ENCODE results near the gene PRPF6.
"Not testable (repeated sequence)": the region's sequence is repeated elsewhere in the genome, so short reads cannot be mapped to it uniquely, and the experiment has no call there.

PRPF6 gene

GRCh38 chr20:63973636-63974401 is 7.1 kb upstream of the PRPF6 start:
- peak; percentile 59 for DNase-seq (ENCODE audit: low read depth)

GRCh38 chr20:63974402-63975200 is 6.3 kb upstream of the PRPF6 start:
- no peak for DNase-seq (ENCODE audit: low read depth)

- not testable (repeated sequence) for DNase-seq (ENCODE audit: low read depth)
These were observed 4.4 kb upstream of the PRPF6 start for GRCh38 chr20:63976511-63976910.

DNA sequence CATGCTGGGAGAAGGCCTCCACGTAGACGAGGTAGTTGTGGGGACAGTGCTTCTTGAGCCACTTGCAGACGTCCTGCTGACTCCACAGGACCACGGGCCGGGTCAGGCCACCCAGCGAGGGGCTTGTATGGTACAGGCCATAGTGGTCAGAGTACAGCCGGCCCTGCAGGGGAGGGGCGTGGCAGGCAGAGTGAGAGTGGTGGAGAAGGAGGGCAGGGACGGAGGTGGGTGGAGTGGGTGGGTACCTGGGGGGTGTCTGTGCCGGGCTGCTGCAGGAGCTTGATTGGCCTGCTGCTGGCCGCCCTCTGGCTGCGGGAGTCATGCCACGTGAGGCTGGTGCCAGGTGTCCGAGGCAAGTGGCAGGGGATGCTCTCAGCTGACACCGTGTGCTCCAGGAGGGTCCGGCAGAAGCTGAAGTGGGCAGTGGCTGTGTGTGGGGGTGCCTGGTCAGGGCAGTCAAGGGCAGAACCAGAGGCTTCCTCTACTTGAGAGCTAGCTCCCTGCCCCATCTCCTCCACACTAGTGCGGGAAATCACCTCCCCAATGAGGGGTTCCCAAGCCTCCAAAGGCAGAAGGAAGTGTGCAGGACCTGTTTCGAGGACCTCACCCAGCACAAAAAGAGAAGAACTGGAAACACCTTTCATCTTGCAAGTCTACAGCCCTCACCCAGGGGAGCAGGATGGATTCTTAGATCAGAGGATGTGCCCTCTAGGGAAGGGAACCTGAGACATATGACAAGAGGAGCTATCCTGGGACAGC is 3.8 kb upstream of the PRPF6 start:
- DNase-seq (ENCODE audit: low read depth): no peak

DNA sequence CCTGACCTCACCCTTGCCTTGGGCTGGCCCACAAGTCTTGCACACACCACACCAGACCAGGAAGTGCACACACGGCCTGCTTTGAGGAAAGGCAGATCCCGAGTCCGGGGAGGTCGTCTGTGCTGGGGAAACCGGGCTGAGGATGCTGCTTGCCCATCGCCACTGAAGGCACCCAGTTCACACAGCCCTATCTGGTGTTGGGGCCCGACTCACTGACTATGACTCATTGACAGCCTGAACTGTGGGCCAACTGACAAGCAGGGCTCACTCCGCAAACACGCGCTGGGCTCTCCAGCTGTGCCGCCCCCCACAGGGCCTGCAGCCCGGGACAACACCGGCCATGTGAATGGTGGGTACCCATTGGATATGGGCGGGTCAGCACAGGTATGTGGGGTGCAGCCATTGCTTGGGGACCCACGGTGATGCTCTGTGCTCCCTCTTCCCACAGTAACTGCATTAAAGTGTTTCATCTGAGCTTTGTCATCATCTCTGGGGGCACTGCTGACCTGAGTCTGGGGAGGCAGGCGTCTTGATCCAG is 3.1 kb upstream of the PRPF6 start:
- peak; percentile 51 for DNase-seq (ENCODE audit: low read depth)

DNA sequence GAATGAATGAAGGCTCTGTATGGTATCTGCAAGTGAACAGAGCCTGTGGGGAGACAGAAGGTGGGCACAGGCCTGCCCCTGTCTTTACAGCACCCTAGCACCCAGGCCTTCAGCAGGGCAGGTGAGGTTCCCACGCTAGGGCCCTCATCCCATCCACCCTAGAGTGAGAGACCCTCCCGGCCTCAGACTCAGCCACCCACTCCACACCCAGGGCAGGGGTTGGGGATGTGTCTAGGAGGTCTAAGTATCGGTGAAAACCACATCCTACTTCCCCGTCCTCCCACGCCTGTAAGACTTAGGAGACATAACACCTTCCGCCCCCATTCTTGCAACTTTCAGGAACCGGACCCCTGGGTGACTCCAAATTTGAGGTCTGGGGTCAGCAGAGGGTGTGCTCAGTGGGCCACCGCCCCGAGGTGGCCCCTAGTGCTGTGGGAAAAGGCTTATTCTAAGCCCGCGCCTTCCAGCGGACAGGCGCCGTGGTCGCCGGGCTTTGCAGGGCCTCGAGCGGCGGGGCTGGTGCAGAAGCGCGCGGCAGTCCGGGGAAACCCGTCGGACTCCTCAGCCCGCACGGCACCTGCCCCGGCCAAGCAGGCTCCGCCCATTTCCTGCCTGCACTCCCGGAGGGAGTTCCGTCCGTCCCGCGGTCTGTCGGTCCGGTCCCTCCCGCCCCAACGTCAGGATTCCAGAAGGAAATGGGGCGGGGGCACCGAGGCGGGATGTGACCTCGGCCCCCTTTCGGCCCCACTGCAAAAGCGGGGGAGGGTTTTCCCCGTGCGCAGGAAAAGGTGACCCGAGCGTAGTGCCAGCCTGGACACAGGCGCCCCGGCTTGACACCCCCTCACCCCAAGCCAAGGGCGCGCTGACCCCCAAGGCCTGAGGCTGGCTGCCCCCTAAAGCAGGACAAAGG is 2.4 kb upstream of the PRPF6 start:
- DNase-seq (ENCODE audit: low read depth): no peak

GRCh38 chr20:63979229-63979556 is 1.7 kb upstream of the PRPF6 start:
- DNase-seq (ENCODE audit: low read depth): no peak

GRCh38 chr20:63979557-63980316 is 1.2 kb upstream of the PRPF6 start, which contains the start of gene SAMD10:
Gene SAMD10 (minus strand): TSS chr20:63979642. CDS start chr20:63979467, 175 bp downstream.
- DNase-seq (ENCODE audit: low read depth): peak; percentile 80

- no peak for DNase-seq (ENCODE audit: low read depth)
These were observed 571 bp upstream of the PRPF6 start for GRCh38 chr20:63980317-63980805.

DNA sequence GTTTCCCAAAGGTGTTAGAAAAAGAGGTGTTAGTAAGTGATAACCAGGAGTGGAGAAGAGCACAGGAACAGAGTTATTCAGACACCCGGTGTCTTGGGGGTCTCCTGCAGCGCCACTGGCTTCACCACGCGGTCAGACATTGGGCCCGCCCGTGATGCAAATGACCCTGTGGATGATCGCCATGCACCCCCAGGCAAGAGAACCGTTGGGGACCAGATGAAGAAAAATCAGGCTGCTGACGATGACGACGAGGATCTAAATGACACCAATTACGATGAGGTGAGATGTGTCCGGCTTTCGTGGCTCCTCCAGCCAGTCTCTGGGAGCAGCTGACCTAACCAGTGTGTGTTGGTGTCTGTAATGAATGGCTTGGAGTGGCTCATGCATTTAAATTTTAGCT is 2.0 kb downstream of the PRPF6 start:
- no peak for DNase-seq (ENCODE audit: low read depth)

DNA sequence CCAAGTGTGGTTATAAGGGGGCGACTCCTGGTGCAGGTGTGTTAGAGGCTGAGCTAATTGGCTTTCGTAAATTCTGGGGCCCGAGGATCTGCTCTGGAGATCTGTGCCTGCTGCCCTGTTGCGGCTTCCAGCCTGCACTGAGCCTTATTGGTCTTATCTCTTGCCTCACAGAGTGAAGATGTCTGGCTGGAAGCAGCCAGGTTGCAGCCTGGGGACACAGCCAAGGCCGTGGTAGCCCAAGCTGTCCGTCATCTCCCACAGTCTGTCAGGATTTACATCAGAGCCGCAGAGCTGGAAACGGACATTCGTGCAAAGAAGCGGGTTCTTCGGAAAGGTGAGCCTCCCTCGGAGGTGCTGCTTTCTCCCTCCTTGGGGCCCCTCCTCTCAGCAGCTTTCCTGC is 20.0 kb downstream of the PRPF6 start:
- no peak for DNase-seq (ENCODE audit: low read depth)

DNA sequence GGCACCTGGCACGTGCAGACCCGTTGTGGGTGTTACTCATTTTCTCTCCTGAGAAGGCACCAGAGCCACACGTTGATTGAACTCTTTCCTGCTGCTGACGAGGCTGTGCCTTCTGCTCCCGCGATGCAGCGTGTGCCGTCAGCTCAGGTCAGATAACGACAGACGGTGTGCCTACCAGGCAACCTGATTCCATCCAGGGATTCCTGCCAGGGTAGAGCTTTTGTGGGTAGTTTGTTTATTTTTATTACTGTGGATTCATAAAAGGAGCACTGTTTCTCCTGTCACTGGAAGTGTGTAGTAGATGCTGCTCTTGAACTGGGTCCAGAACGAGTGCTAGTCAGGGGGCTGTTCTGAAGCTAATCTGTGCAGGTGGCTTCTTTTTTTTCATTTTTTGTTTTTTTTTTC is 20.7 kb downstream of the PRPF6 start:
- no peak for DNase-seq (ENCODE audit: low read depth)

GRCh38 chr20:64003960-64004725 is 23.2 kb downstream of the PRPF6 start:
- DNase-seq (ENCODE audit: low read depth): no peak

DNA sequence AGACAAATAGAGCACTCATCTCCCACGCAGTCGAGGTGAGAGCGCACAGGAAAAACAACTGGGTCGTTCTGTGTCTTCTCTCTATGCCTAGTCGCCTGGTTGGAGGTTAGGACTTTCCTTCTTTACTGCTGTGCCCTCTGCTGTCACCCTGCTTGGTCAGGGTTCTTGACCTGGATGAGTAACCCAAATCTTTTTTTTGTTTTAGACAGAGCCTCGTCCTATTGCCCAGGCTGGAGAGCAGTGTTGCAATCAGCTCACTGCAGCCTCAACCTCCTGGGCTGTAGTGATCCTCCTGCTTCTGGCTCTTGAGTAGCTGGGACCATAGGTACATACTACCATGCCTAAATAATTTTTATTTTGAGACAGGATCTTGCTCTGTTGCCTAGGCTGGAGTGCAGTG is 24.5 kb downstream of the PRPF6 start:
- no peak for DNase-seq (ENCODE audit: low read depth)

- no peak for DNase-seq (ENCODE audit: low read depth)
These were observed 25.6 kb downstream of the PRPF6 start for GRCh38 chr20:64006490-64006889.

GRCh38 chr20:64006902-64007301 is 26.0 kb downstream of the PRPF6 start:
- no peak for DNase-seq (ENCODE audit: low read depth)

DNA sequence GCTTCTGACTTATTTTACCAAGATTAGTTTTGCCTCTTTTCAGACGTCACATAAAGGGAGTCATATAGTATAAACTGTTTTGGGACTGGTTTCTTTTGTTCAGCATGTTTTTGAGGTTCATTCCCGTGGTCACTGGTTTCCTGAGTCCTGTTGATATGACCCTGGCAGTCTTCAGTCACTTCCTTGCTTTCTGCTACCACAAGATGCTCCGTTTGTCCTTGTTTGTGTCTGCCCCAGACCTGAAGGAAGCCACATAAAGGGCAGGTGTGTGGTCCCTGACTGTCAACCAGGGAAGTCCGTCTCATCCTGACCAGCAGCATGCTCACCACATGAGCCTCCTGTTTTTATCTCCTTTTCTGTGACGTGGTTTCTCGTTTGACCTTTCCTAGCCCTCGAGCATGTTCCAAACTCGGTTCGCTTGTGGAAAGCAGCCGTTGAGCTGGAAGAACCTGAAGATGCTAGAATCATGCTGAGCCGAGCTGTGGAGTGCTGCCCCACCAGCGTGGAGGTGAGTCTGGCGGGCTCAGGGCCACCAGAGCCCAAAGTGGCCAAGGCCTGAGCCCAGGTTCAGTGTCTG is 29.0 kb downstream of the PRPF6 start:
- no peak for DNase-seq (ENCODE audit: low read depth)

GRCh38 chr20:64010711-64011237 is 29.8 kb downstream of the PRPF6 start:
- DNase-seq (ENCODE audit: low read depth): no peak

DNA sequence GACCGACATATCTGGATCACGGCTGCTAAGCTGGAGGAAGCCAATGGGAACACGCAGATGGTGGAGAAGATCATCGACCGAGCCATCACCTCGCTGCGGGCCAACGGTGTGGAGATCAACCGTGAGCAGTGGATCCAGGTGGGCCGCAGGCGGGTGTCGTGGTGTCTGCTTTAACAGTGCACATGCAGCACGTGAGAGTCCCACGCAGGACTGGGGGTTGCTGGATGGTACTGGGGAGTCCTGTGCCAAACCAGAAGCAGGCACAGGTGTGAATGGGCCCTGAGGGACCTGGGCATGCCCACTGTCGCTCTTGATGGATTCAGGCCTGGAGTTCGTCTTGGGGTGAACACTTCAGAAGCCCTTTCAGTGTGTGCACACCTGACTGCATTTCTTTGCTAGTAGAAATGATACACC is 30.4 kb downstream of the PRPF6 start:
- DNase-seq (ENCODE audit: low read depth): no peak

Data from stimulated activated CD8-positive, alpha-beta memory T cell treated with anti-CD3 and anti-CD28 coated beads, Interleukin-12 subunit alpha, Interleukin-12 subunit beta, amount 100 ng/mL, for 4 hours (primary cell).